HepG2 (cell line): ENCODE measurements around the gene TNFRSF13B.

Source experiments
- ARNT ChIP-seq: fragments of 450-650 bp; IDR thresholded peaks from 2 replicates; pipeline ENCODE4 v1.6.1; 2017
- EP300 ChIP-seq, 3 experiments: sonication (generic) in 1 of 3; formaldehyde crosslinking in 1 of 3; IDR thresholded peaks; 2 replicates each; pipeline versions ENCODE4 v1.5.1 to v1.6.1; 2011 to 2020; ENCODE audit warnings: low read depth in 2 of 3, low read length in 2 of 3, borderline replicate concordance in 1 of 3, improper control_type of control experiment in 1 of 3, mild to moderate bottlenecking in 1 of 3, missing genetic modification reagents in 1 of 3, moderate library complexity in 1 of 3
- EZH2 ChIP-seq: conservative IDR thresholded peaks from 2 replicates; pipeline ENCODE4 v1.6.1; 2012; ENCODE audit warnings: mild to moderate bottlenecking, low read depth, low read length, moderate library complexity
- NFE2 ChIP-seq: sonication (generic); formaldehyde crosslinking; IDR thresholded peaks from 2 replicates; pipeline ENCODE4 v1.4.0; 2020; ENCODE audit warnings: missing genetic modification reagents
- POLR2A ChIP-seq, 2 experiments: IDR thresholded peaks; 2 replicates each; pipeline ENCODE4 v1.6.1; 2011; ENCODE audit warnings: low read depth in 2 of 2, low read length in 2 of 2, mild to moderate bottlenecking in 1 of 2, moderate library complexity in 1 of 2; ENCODE audit not compliant: insufficient read depth in 1 of 2
- RXRA ChIP-seq: sonication (generic); formaldehyde crosslinking; IDR thresholded peaks from 2 replicates; pipeline ENCODE4 v1.5.1; 2020; ENCODE audit warnings: missing genetic modification reagents
- SIN3A ChIP-seq: IDR thresholded peaks from 2 replicates; pipeline ENCODE4 v1.6.1; 2011; ENCODE audit warnings: low read depth, mild to moderate bottlenecking, control low read depth, low read length, borderline replicate concordance
- SMAD3 ChIP-seq: sonication (generic); formaldehyde crosslinking; IDR thresholded peaks from 2 replicates; pipeline ENCODE4 v1.4.0; 2020; ENCODE audit warnings: missing genetic modification reagents
- SRF ChIP-seq: IDR thresholded peaks from 2 replicates; pipeline ENCODE4 v1.6.1; 2011; ENCODE audit warnings: mild to moderate bottlenecking, low read depth, low read length, moderate library complexity
- TF ChIP-seq, protein P1 (sequence below): sonication (generic); formaldehyde crosslinking; IDR thresholded peaks from 2 replicates; pipeline ENCODE4 v1.5.0; 2020; ENCODE audit warnings: mild to moderate bottlenecking, missing genetic modification reagents, moderate library complexity
- TF ChIP-seq, protein P2 (sequence below): sonication (generic); formaldehyde crosslinking; conservative IDR thresholded peaks from 2 replicates; pipeline ENCODE4 v1.5.0; 2020; ENCODE audit warnings: missing genetic modification reagents

DNA sequence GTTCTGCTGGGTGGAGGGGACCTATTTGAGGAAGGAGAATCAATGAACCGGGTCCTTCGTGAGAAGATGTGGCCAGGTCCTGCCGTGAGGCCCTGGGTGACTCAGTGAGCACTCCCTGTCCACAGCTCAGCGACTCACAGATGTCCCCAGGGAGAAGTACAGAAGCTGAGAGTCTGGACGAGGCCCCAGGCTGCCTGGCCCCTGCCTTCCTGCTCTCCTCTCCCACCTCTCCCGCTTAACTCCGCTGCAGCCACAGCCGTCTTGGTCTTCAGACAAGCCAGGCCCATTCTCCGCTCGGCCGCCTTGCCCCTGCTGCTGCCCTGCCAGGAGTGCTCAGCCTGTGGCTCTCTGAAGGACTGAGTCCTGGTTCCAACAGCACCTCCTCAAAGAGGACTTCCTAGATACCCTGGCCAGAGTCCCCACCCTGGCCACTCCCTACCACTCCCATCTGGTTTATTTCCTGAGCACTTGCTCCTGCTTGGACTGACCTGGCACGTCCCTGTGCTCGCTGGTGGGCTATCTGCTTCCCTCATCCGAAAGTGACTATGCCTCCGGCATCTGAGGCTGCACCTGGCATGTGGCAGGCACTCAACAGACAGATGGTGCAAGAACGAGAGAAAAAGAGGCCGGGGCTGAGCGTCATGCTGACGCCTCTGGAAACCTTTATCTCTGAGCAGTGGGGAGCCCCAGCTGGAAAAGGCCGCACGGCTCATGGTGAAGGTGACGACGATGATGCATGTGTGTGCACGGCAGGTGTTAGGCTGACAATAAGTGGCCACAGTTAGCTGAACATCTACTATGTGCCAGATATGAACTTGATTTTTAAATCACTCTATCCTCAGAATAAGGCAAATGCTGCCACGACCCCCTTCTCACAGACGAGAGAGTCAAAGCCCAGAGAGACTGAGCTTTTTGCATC is 9.2 kb upstream of the TNFRSF13B start:
- TF ChIP-seq ARNT (no peak), SIN3A (no peak), POLR2A (IDR thresholded peaks at IDR 0.05; ENCODE audit: insufficient read depth in 1 of 2, low read depth in 2 of 2, low read length in 2 of 2) (no peak), NFE2 (CRISPR knock-in tag) (no peak), EZH2 (no peak), SRF (no peak), EP300 (IDR thresholded peaks at IDR 0.05; ENCODE audit: low read depth in 2 of 2, low read length in 2 of 2) (no peak), EP300 (CRISPR knock-in tag; IDR thresholded peaks at IDR 0.05; ENCODE audit: borderline replicate concordance) (no peak), RXRA (CRISPR knock-in tag) (no peak), SMAD3 (no peak)
- TF ChIP-seq, protein P1, sequence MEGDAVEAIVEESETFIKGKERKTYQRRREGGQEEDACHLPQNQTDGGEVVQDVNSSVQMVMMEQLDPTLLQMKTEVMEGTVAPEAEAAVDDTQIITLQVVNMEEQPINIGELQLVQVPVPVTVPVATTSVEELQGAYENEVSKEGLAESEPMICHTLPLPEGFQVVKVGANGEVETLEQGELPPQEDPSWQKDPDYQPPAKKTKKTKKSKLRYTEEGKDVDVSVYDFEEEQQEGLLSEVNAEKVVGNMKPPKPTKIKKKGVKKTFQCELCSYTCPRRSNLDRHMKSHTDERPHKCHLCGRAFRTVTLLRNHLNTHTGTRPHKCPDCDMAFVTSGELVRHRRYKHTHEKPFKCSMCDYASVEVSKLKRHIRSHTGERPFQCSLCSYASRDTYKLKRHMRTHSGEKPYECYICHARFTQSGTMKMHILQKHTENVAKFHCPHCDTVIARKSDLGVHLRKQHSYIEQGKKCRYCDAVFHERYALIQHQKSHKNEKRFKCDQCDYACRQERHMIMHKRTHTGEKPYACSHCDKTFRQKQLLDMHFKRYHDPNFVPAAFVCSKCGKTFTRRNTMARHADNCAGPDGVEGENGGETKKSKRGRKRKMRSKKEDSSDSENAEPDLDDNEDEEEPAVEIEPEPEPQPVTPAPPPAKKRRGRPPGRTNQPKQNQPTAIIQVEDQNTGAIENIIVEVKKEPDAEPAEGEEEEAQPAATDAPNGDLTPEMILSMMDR (CRISPR knock-in tag): no peak
- TF ChIP-seq, protein P2, sequence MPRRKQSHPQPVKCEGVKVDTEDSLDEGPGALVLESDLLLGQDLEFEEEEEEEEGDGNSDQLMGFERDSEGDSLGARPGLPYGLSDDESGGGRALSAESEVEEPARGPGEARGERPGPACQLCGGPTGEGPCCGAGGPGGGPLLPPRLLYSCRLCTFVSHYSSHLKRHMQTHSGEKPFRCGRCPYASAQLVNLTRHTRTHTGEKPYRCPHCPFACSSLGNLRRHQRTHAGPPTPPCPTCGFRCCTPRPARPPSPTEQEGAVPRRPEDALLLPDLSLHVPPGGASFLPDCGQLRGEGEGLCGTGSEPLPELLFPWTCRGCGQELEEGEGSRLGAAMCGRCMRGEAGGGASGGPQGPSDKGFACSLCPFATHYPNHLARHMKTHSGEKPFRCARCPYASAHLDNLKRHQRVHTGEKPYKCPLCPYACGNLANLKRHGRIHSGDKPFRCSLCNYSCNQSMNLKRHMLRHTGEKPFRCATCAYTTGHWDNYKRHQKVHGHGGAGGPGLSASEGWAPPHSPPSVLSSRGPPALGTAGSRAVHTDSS (CRISPR knock-in tag): no peak
